ENCODE results near the gene KIF24. TPM values are rescaled to one million over a fixed set of nuclear protein-coding genes. Genes with fewer than 3 reads are reported as not detected.
A peak's percentile ranks its signal among the peaks of the same experiment; 100 is the strongest.

The KIF24 gene
- total RNA-seq, 4 donors from 2014 or later = 0.68 to 1.4 (median 1.0) TPM

DNA sequence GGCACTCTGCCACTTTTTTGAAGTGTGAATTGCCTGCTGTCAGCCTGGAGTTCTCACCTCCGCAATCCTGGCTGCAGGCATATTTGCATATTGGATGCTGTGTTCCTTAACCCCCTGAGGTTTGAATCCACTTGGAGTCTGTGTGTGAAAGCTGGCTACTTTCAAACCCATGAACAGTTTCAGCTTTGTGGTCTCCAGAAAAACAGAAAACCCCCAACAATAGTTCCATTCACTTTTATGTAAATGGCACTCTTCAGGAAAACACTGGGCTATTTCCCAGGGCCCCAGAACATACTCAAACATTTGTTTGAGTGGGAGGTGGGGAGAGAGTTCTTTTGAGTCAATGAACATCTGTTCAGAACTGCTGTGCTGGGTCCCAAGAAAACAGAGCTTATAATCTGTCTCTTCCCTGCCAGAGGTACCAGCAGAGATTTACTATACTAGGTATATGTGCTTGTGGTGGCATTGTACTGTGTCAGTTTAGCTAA lies 5.3 kb upstream of the KIF24 start:
- no peak for TF ChIP-seq EP300 (IDR thresholded peaks at IDR 0.05)
- no peak for TF ChIP-seq POLR2AphosphoS5 (IDR thresholded peaks at IDR 0.05)
- TF ChIP-seq, protein P1, sequence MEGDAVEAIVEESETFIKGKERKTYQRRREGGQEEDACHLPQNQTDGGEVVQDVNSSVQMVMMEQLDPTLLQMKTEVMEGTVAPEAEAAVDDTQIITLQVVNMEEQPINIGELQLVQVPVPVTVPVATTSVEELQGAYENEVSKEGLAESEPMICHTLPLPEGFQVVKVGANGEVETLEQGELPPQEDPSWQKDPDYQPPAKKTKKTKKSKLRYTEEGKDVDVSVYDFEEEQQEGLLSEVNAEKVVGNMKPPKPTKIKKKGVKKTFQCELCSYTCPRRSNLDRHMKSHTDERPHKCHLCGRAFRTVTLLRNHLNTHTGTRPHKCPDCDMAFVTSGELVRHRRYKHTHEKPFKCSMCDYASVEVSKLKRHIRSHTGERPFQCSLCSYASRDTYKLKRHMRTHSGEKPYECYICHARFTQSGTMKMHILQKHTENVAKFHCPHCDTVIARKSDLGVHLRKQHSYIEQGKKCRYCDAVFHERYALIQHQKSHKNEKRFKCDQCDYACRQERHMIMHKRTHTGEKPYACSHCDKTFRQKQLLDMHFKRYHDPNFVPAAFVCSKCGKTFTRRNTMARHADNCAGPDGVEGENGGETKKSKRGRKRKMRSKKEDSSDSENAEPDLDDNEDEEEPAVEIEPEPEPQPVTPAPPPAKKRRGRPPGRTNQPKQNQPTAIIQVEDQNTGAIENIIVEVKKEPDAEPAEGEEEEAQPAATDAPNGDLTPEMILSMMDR (IDR thresholded peaks at IDR 0.05) = no peak
- no peak for TF ChIP-seq POLR2A (IDR thresholded peaks at IDR 0.05)
- no peak for DNase-seq (ENCODE audit: low spot score in 2 of 2)
- H3K27ac ChIP-seq = no peak overlapping the region
- peaks cover 19% of the 10 kb centered on the region for H3K4me1 ChIP-seq
- H3K4me3 ChIP-seq = no peak overlapping the region
- 72% methylated on average over 1 of the region's 1 CpG for WGBS
- H3K9me3 ChIP-seq = no peaks in the 10 kb centered on the region
- peaks cover 8% of the 10 kb centered on the region for H3K36me3 ChIP-seq
- no peaks in the 10 kb centered on the region for H3K27me3 ChIP-seq

DNA sequence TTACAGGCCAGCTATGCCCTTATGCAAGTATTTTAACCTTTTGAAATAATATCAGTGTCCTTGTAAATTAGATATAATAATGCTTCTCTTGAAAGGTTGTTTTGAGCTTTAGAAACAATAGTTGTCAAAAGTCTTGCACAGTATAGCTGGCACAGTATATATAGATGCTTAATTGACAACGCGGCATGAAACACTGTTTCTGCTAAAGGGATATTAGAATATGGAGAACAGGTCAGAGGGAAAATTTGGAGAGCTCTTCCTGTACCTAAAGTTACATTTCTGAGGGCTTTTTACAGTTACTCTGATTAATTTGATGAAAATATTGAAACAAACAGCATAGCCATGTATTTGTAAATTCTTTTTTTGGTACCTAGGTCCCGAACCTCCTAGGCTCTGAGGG lies 4.8 kb upstream of the KIF24 start:
- Histone ChIP-seq H3K27me3 (no peaks in the 10 kb centered on the region), H3K36me3 (peaks cover 3% of the 10 kb centered on the region), H3K9me3 (no peaks in the 10 kb centered on the region), H3K4me3 (no peak overlapping the region), H3K27ac (no peak overlapping the region), H3K4me1 (peaks cover 19% of the 10 kb centered on the region)
- no peak for TF ChIP-seq POLR2AphosphoS5 (IDR thresholded peaks at IDR 0.05)
- TF ChIP-seq POLR2A (IDR thresholded peaks at IDR 0.05) = no peak
- TF ChIP-seq EP300 (IDR thresholded peaks at IDR 0.05) = no peak
- TF ChIP-seq, protein P1 (IDR thresholded peaks at IDR 0.05) = no peak
- WGBS = 69% methylated on average over 3 of the region's 3 CpGs
- no peak for DNase-seq (ENCODE audit: low spot score in 2 of 2)

GRCh38 chr9:34332076-34332964 lies 3.3 kb upstream of the KIF24 start:
- Histone ChIP-seq H3K27ac (no peak overlapping the region), H3K4me1 (peaks cover 29% of the 10 kb centered on the region), H3K36me3 (no peaks in the 10 kb centered on the region), H3K4me3 (no peak overlapping the region), H3K9me3 (no peaks in the 10 kb centered on the region), H3K27me3 (no peaks in the 10 kb centered on the region)
- no peak for DNase-seq (ENCODE audit: low spot score in 2 of 2)
- WGBS = 25% methylated on average over 7 of the region's 7 CpGs
- TF ChIP-seq EP300 (IDR thresholded peaks at IDR 0.05) (no peak), POLR2A (IDR thresholded peaks at IDR 0.05) (no peak), POLR2AphosphoS5 (IDR thresholded peaks at IDR 0.05) (no peak)
- TF ChIP-seq, protein P1 (IDR thresholded peaks at IDR 0.05) = peak in 1 of 2 donors; percentile 35

DNA sequence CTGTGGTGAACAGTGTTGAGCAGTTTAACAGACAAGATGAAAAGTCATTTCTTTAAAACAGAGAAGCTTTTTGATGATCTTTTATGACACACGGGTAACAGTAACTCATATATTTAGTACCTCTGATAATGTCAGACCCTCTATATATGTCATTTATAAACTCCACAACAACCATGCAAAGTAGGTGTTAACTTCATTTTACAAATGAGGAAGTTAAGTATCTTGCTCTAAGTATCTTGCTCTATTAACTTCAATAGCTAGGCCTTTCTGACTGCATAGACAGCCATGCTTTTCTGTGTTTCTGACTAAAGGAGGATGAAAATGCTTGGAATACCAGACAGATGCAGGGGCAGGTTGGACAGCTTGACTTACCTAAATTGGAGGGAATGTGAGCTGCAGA lies 2.1 kb upstream of the KIF24 start:
- TF ChIP-seq POLR2AphosphoS5 (IDR thresholded peaks at IDR 0.05) (no peak), POLR2A (IDR thresholded peaks at IDR 0.05) (no peak), EP300 (IDR thresholded peaks at IDR 0.05) (no peak)
- TF ChIP-seq, protein P1 (IDR thresholded peaks at IDR 0.05) = no peak
- H3K36me3 ChIP-seq = no peaks in the 10 kb centered on the region
- no peak for DNase-seq (ENCODE audit: low spot score in 2 of 2)
- H3K27me3 ChIP-seq = no peaks in the 10 kb centered on the region
- no peak overlapping the region for H3K27ac ChIP-seq
- H3K9me3 ChIP-seq = no peaks in the 10 kb centered on the region
- peaks cover 29% of the 10 kb centered on the region for H3K4me1 ChIP-seq
- WGBS = 79% methylated on average over 1 of the region's 1 CpG
- no peak overlapping the region for H3K4me3 ChIP-seq

DNA sequence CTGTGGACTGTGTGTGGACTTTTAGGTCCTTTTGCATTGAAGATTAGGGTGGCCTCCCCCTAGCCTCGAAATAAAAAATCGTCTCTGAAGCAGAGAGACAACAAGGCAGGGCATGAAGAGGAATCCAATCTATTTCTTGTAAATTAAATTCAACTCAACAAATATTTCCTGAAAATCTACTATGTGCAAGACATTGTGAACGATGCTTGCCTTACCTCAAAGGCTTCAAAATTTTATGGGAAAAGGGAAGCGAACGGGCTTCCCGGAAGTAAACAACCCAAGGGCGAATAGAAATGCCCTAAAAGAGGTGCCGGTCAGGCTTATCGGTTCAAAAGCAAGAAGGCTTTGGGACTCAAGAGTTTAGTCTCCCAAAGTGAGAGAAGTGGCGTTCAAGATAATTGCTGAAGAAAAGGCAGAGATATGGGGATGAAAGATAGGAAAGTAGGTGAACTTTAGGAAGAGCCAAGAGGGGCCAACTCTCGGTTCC lies 525 bp downstream of the KIF24 start:
- peak overlapping the region; percentile 70 for H3K4me3 ChIP-seq
- peaks cover 22% of the 10 kb centered on the region for H3K4me1 ChIP-seq
- no peak for DNase-seq (ENCODE audit: low spot score in 2 of 2)
- no peaks in the 10 kb centered on the region for H3K9me3 ChIP-seq
- 2% methylated on average over 11 of the region's 11 CpGs for WGBS
- H3K27me3 ChIP-seq = no peaks in the 10 kb centered on the region
- TF ChIP-seq POLR2AphosphoS5 (IDR thresholded peaks at IDR 0.05) = no peak
- TF ChIP-seq EP300 (IDR thresholded peaks at IDR 0.05) = no peak
- TF ChIP-seq, protein P1 (IDR thresholded peaks at IDR 0.05) = no peak
- TF ChIP-seq POLR2A (IDR thresholded peaks at IDR 0.05) = no peak
- H3K36me3 ChIP-seq = no peaks in the 10 kb centered on the region
- peak overlapping the region; percentile 34 for H3K27ac ChIP-seq
